HG03521 (cell line): Measurements from ENCODE around the gene SLC1A7.

Experiments
- ATAC-seq: cut with Tn5 transposase; IDR thresholded peaks from one replicate; pipeline ENCODE4 v1.9.1; 2021; ENCODE audit warnings: mild to moderate bottlenecking, moderate library complexity; ENCODE audit not compliant: unreplicated experiment

Gene SLC1A7

DNA sequence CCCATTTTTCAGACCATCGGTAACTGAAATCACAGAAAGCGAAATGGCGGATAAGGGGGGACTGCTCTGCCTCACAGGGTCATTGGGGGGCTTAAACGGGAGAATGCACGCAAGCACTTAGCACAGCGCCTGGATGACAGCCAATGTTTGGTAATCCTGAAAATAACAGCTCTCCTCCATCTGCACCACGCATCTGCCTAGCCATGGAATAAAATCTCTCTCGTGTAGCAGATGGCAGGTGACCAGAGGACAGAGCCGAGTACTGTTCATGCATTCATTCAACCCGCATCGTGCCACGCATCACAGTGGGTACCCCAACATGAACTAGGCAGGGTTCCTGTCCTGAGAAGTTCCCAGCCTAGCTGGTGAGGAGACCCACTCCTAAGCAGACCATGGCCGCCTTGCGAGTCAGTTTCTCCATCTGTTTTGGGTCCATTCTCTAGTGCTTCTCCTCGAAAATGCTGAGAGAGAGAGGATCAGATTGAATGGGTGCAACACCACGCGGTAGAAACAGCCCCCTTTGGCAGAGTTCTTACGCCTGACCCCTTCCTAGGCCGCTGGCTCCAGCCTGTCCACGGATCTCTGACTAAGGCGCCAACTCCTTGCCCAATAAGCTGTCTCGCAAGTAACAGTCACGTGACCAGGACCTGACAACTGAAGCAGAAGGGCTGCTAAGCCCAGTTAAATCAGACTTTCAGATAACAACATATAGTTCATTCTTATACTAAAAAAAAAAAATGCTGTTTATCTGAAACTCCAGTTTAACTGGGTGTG, 7.3 kb downstream of the SLC1A7 start:
- no peak for ATAC-seq

DNA sequence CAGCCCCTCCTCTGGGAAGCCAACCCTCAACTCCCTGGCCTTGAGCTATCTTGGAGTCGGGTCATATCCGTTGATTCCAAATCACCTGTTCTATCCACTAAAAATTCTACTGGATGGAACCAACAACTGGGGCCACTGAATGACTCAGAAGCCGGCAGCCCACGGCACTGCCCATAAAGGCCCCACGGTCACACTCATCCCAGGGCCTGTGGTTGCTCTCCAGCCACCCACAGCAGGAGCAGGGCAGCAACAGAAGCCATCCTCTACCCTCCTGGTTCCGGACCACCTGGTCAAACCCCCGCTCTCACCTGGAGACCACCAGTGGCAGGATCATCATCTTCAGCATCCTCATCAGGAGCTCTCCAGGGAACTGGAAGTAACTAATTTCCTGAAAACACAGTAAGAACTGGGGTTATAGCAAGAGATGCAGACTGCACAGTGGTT, 8.4 kb downstream of the SLC1A7 start:
- ATAC-seq = no peak

DNA sequence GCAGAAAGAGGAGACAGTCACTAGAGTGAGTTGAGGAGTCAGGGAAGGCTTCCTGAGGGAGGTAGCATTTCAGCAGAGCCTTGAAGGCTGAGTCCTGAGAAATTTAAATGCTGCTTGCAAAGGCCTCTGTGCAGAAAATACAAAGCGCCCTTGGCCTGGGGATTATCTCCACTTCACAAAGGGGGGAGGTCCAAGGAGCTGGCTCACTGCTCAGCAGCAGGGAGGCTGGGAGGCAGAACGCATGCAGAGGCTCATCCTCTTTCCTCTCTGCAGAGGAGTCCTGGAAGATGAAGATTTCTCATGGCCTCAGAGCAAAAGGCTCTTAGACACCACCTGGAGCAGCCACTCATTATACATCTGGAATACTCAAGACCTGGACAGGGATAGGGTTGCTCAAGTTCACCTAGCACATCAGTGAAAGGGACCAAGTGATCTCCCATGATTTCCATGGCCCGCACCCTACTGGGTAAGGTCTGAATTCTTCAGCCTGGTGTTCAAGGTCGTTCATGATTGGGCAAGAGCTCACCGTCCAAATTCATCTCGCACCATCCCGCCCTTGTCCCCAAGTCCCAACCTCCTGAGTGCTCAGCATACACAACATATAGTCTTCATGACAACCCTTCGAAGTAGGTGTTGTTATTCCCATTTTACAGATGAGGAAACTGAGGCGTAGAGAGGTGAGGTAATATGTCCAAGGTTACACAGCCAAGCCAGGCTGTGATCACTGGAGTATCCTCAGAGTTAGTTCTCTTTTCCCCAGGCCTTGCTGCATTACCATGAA, 9.0 kb downstream of the SLC1A7 start:
- ATAC-seq = no peak

DNA sequence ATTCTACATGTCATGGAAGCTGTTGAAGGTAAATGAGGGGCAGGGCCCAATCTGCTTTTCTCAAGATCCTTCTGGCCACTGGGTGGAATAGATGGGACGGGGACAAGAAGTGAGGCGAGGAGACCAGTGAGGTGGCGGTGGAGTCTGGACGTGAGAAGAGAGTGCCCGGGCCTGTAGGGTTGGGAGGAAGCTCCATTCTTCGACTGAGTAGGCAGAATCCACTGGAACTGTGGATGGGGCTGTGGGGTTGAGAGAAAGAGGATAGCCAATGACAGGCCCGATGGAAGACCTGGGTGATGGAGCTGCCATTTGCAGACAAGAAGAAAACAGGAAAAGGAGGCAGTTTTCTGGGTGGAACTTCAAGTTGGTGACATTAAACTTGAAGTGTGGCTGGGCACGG, 10.3 kb downstream of the SLC1A7 start:
- ATAC-seq = no peak

DNA sequence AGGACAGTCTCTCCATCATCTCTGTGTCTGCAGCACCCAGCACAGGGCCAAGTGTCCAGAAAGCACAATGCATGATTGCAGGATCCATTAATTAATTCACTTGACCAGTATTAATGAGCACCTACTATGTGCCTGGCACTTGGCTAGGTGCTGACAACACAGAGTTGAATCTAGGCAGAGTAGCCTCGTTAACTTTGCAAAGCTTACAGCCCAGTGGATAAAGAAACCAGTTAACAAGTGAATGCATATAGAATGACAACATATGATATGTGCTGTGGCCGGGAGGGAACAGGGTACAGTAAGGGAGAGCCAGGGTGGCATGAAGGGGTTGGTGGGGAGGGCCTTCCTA, 10.9 kb downstream of the SLC1A7 start:
- no peak for ATAC-seq

DNA sequence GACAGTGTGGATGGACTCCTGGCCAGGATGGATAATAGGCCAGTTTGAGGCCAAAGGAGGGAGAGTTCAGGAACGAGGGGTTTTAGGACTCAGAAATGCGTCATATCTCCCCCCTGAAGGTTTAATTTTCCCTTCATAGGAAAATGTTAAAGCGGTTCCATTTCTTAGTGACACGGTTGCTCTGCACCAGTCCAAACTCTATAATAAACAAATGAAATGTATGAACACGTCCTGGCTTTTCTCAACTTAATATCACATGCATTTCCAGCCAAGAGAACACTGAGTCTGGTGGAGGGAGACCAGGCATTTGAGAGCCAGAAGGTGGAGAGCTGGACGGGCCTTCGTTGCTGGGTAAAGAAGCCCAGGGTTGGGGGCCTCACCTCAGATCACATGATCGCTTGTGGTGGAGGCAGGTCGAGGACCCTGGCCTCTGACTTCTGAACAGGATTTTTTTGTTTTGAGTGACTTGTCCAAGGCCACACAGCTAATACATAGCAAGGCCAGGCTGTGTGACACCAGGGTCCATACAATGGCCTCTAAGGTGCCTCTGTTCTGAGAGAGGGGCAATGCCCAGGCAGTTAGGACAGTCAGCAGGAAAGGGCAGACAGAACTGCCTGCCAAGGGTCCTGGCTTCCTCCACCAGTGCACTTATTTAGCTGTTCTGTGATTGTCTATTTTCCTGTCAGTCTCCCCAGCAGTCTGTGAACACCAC, 11.4 kb downstream of the SLC1A7 start:
- ATAC-seq = no peak

DNA sequence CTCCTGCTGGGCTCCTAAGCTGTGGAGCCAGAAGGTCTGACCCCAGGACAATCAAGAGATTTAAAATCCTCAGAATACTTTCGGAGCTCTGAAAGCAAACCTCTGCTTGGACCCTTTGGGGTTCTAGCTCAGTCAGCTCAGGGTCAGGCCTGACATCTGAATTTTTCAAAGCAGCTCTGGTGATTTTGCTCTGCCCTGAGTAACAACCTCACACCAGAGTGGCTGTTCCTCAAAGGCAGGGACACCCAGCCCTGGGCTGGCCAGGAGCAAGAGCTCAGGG, 11.9 kb downstream of the SLC1A7 start:
- ATAC-seq = no peak

DNA sequence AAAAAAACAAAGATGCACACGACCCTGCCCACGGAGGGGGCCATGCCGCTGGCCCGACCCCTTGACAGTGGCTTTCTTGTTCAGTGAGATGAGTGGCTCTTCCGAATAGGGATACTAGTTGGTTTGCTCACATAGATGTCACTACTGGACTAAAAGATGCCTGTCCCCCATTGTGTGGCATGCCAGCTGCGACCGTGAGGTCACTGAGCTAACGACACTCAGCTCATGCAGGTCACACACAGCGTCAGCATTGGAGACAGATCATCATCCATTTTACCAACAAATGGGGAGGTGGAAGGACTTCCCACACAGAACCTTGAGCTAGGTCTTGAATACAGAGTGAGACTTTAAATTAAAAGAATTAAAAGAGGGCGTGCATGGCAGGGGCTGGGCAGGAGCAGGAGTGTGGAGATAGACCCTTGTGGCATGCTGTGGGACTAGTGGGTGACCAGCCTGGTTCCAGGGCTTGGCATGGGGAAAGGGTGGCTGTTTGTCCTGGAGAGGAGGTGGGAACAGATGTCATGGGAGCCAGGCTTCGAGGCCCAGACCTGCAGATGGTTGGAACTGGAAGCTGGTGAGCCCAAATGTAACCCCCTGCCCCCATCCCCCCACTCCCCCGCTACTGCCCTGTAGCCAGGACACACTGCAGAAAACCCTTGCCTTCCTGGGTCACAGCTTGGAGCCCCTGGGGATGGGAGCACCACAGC, 12.4 kb downstream of the SLC1A7 start:
- ATAC-seq = no peak

DNA sequence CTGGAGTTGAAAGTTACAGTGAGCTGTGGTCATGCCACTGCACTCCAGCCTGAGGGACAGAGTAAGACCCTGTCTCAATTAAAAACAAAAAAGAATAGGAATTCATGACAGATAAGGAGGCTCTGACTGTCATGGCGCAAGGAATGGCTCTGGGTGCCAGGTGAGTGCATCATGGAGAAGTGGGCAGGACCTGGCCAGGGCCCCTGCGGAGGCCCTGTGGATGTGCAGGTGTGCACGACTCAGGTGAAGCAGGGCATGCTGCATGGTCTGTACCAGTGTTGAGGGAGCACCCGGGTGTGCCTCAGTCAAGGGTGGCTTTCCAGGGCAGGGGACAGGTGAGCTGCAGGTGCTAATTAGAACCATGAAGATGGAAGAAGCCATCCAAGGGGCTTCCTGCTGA, 14.0 kb downstream of the SLC1A7 start:
- ATAC-seq = no peak

DNA sequence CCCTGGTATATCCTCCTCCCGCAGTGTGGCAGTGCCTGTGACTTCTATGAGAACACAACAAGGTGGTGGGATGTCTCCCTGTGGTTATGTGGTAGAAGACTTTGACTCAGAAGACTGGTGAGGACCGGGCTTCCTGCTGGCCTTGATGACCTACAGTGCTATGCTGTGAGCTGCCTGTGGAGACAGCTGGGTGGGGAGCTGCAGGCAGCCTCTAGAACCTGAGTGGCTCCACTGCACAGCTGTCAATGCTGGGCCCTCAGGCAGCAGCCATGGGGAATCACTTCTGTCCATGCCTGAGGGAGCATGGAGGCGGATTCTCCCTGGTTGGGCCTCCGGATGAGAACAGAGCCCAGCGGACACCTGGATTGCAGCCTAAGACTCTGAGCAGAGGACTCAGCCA, 14.9 kb downstream of the SLC1A7 start:
- ATAC-seq = no peak

DNA sequence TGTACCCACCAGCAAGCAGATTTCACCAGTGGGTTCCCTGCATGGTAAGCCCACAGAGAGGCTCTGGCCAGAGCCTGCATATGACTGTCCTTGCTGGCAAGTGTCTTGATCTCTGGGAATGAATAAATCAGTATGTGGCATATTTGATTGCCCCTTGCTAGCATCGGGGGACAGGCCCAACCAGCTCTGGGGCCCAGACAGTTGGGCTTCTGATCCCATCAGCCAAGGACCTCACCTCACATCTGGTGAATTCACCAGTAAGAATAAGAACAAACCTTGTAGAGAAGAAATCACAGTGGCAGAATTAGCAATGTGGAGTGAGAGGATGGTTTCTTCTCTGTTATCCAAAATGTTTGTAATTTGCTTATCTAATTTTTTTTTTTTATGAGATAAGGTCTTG, 15.9 kb downstream of the SLC1A7 start:
- no peak for ATAC-seq

DNA sequence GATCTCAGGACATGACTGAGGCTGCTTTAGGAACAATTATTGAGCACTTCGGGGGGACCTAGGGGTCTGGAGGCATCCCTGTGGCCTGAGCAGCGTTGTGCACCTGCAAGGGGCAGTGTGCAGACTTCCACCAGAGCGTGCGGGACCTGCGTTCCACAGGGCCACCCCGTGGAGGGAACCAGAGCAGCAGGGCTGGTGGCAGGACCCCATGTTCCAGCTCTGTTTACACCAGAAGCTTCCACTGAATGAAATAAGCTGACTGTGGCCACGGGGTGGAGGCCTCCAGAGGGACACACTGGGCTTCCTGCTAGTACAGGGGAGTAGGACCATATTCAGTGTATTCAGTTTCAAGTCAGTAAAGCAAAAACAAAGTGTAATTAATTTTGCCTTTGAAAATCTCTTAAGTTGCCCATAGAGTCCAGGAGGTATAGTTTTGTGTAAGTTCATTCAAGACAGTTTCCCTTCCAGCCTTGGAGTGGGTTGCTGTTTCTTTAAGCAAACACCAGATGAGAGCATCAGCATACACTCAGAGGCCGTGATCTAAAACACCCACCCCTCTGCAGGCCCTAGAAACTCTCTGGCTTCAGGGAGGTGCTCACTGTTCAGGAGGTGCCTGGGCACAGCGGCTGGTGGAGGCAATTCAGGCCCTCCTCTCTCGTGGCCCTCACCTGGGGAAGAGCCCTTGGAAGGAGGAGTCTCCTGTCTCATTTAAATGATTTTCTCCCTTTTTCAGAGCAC, 16.6 kb downstream of the SLC1A7 start:
- no peak for ATAC-seq

DNA sequence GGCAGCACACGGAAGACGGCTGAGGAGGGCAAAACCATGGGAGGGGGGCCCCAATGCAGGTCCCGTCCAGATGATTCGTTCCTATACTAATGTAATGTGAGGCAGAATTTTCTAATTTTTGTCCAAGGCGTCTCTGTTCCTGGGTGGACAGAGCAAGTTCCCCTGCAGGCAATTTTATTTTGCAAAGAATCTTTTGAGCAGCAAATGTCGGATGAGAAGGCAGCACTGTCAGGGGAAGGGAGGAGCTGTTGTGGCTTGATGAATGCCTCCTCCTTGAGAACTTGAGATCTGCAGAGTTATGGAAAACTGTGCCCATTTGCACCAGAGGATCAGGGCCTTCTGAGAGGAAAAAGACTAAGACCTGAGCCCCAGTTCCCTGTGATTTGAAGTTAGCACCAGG, 17.3 kb downstream of the SLC1A7 start:
- ATAC-seq = no peak

DNA sequence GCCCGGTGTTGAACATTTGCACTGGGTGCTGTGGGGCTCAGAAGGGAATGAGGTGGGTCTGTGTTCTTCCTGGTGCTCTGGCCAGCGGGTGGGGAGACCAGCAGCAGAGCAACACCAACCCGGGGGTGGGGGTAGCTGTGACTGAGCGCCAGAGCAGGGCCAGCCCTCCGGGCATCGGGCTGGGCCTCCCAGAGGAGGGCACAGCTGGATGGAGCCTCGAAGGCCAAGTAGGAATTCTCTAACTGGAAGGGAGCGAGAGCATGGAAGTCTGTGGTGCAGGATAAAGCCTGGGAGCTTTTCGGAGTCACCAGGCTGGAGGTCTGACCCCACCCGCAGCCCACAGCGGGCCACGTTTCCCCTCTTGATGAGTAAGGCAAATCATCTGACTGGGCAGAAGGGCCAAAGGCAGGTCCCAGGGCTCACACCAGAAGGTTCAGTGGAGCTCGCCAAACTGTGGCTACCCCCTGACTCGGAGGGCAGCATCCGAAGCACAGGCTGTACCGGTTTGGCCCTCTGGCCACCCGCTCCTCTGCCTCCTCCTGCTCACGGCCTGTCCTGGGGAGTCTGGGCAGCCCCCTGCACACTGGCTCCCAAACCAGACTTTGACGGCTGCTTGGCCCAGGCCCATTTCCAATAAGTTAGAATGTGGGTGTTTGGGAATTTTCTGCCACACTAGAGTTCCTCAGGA, 18.8 kb downstream of the SLC1A7 start:
- no peak for ATAC-seq

DNA sequence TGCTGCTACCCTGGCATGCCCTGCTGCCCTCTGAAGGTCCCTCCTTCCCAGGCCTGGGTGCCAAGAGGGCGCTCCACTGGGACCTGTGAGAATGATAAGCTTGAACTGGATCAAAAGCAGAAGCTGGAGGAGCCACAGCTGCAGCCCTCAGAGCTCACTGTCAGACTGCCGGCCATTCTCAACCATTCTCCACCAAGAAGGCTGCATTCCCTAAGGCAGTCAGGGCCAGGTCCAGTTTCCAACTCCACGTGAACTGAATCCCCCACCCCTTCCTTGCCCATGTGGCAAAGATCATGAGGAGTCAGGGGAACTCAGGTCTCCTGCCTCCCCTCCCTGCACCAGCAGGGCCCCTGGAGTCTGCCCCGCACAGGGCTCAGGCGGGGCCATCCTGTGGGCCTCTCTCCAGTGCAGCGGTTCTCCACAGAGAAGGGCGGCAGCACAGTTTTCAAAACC, 19.5 kb downstream of the SLC1A7 start:
- no peak for ATAC-seq

DNA sequence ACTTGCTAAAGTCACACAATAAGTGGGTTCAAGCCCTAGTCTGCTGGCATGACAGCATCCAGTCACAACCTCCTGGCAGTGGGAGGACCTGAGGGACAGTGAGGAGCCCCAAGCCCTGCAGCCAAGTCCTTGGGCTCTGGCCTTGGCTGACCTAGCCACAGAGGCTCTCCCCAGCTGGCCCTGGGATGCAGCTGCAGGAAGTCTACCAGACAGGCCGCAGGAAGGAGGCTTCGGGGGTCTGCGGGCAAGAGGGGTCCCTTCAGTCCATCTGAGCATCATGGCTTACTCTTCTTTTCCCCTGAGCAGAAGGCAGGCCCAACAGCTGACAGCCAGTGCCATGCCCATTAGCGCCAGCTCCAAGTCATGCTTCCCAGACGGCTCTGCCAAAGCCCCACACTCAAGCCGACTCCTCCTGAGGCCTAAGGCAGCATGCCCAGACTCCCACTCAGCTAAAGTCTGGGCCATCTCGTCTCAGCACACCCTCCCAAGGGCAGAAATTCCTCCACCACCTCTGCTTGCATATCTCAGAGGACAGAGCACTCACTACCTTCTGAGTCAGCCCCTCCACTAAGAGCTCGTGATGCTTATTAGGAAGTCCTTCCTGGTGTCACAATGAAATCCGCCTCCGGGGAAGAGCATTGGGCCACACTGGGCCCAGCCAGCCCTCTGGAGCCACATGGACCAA, 20.1 kb downstream of the SLC1A7 start:
- ATAC-seq = no peak

DNA sequence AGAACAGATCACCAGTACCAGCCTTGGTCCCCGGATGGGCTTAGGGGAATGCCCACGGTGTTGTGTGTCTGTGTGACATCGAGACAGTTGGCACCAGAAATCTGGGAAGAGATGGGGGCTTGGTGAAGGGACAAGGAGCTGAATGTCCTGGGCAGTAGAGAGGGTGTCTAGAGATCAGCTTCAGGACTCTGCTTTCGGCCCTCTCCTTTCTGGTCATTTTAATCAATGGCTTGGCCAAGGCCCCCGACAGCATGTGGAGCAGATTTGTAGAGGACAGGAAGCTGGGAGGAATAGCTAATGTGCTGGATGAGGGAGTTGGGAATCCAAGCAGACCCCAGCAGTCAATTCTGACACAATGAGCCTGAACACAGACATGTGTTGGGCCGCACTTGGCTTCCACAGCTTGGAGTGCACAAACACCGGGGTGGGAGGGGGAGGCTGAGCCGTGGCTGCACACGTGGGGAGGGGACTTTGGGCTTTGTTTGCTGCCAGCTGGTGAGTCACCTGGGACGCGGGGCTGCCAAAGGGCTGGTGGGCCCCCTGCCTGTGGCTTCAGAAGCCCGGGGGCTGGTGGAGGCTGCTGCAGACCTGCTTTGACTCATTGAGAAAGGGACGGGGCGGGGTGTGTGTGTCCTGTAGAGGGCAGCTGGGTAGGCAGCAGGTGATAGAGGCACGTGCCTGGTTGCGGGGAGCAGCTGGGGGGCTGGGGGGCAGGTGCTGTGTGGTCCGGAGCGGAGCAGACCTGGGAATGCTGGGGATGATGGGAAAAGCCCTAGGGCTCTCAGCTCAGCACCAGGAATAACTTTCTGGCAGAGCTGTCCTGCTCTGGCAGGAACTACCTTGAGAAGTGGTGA, 20.9 kb downstream of the SLC1A7 start:
- no peak for ATAC-seq

DNA sequence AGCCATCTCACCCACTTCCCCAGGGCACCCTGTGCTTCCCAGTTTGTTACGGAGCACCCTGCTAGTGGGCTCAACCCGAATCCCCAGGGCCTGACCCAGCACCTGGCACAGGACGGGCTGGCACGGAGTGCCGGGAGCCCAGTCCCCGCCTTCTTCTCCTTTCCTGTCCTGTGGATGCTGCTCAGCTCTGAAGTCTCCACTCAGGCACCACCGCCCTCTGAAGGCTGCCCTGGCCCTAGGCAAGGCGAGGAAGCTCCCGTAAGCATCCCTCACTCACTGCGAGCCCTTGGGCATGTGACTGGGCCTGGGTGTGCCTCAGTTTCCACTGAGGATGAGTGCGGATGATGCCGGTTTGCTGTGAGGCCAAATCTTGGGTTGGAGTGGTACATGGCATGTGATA, 21.8 kb downstream of the SLC1A7 start:
- ATAC-seq = no peak

DNA sequence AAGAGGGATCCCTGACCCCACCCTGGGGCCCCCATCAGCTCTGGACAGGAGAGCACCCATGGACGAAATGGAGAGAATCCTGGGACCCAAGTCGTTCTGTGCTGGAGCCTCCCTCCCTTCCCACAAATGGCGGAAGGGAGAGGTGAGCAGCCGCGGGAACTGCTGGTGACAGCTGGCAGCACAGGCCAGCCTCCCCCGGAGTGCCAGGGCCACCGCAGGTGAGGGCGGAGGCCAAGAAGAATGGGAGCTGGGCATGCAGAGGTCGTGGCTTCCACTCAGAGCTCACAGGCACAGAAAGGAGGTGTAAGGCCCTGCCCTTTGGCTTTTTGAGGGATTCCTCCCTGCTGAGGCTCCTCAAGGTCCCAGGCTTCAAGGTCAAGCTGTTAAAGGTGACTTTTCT, 24.6 kb downstream of the SLC1A7 start:
- no peak for ATAC-seq
